H1 (cell line): ENCODE data around the gene DLGAP3. TPM values are rescaled to one million over a fixed set of nuclear protein-coding genes. Genes with fewer than 3 reads are reported as not detected.

ENCODE experiments used
- CTCF ChIA-PET: fragments of 300-600 bp; sonication (Branson Sonifier 250); formaldehyde crosslinking; loops from one replicate; lab custom pipeline; 2021; ENCODE audit not compliant: partially characterized antibody; lab: Charles Lee
- POLR2A ChIA-PET: fragments of 300-600 bp; sonication (Branson Sonifier 250); formaldehyde crosslinking; loops from one replicate; lab custom pipeline; 2021; ENCODE audit warnings: inconsistent platforms; ENCODE audit not compliant: partially characterized antibody; lab: Charles Lee
- DNase-seq, 2 experiments: peaks; one replicate each; pipeline versions ENCODE4 v3.0.0 to v3.0.0-alpha.2; 2010 to 2022; ENCODE audit warnings: low spot score in 2 of 2, low read depth in 1 of 2, mixed read lengths in 1 of 2
- FAIRE-seq: peaks from 2 replicates; lab custom pipeline; 2011; peaks lifted over from hg19 to GRCh38; lab: Jason Lieb, UNC
- H2AFZ ChIP-seq: 2 replicates; pipeline ENCODE4 v1.8.1; 2012; ENCODE audit warnings: low read length, inconsistent platforms
- H2AK5ac ChIP-seq: 2 replicates; pipeline ENCODE4 v1.6.1; 2013; ENCODE audit warnings: low read depth, low read length
- H2BK120ac ChIP-seq: replicated peaks from 2 replicates; pipeline ENCODE3; 2013; ENCODE audit warnings: low read depth, low read length, inconsistent platforms
- H2BK12ac ChIP-seq: 2 replicates; pipeline ENCODE4 v1.6.1; 2013; ENCODE audit warnings: low read depth, low read length
- H2BK15ac ChIP-seq: 2 replicates; pipeline ENCODE4 v1.6.1; 2013; ENCODE audit warnings: low read length
- H2BK20ac ChIP-seq: 2 replicates; pipeline ENCODE4 v1.6.1; 2013; ENCODE audit warnings: low read length
- H2BK5ac ChIP-seq: 2 replicates; pipeline ENCODE4 v1.6.1; 2013; ENCODE audit warnings: low read depth, low read length
- H3K14ac ChIP-seq: 2 replicates; pipeline ENCODE4 v1.6.1; 2013; ENCODE audit warnings: inconsistent platforms; ENCODE audit not compliant: insufficient read length
- H3K18ac ChIP-seq: 2 replicates; pipeline ENCODE4 v1.6.1; 2013; ENCODE audit warnings: low read length; ENCODE audit errors: extremely low read depth
- H3K23ac ChIP-seq: 2 replicates; pipeline ENCODE4 v1.6.1; 2013; ENCODE audit warnings: inconsistent platforms; ENCODE audit not compliant: insufficient read length
- H3K23me2 ChIP-seq: 2 replicates; pipeline ENCODE4 v1.6.1; 2013; ENCODE audit warnings: low read depth, low read length
- H3K27ac ChIP-seq: 2 replicates; pipeline ENCODE4 v1.6.1; 2011; ENCODE audit warnings: low read depth, low read length, inconsistent platforms
- H3K27me3 ChIP-seq, 4 experiments: replicated peaks in 1 of 4; 1 replicate in 1 of 4; 2 replicates in 3 of 4; pipeline versions ENCODE4 v1.6.1 to v1.8.1; 2011 to 2013; ENCODE audit warnings: low read length in 3 of 4, mild to moderate bottlenecking in 3 of 4, inconsistent platforms in 2 of 4, mixed read lengths in 2 of 4, moderate library complexity in 1 of 4; ENCODE audit not compliant: control insufficient read depth in 3 of 4, insufficient read depth in 3 of 4; ENCODE audit errors: extremely low read depth in 1 of 4
- H3K36me3 ChIP-seq, 4 experiments: 2 replicates each; pipeline versions ENCODE4 v1.6.1 to v1.8.1; 2011 to 2013; ENCODE audit warnings: mild to moderate bottlenecking in 4 of 4, low read length in 3 of 4, moderate library complexity in 2 of 4, control low read depth in 1 of 4, inconsistent platforms in 1 of 4; ENCODE audit not compliant: insufficient read depth in 4 of 4, control insufficient read depth in 2 of 4
- H3K4ac ChIP-seq: replicated peaks from 2 replicates; pipeline ENCODE3; 2013; ENCODE audit warnings: low read length, low read depth, mixed read lengths, inconsistent platforms; ENCODE audit not compliant: insufficient read length
- H3K4me1 ChIP-seq, 4 experiments: replicated peaks in 1 of 4; 1 replicate in 1 of 4; 2 replicates in 3 of 4; pipeline versions ENCODE4 v1.6.1 to v1.8.1; 2011 to 2013; ENCODE audit warnings: low read length in 3 of 4, inconsistent platforms in 2 of 4, mixed read lengths in 1 of 4; ENCODE audit not compliant: insufficient read depth in 4 of 4, control insufficient read depth in 3 of 4
- H3K4me2 ChIP-seq, 2 experiments: 2 replicates each; pipeline versions ENCODE4 v1.6.1 to v1.8.1; 2011 to 2013; ENCODE audit warnings: low read depth in 2 of 2, low read length in 2 of 2, control low read depth in 1 of 2, inconsistent platforms in 1 of 2, mild to moderate bottlenecking in 1 of 2; ENCODE audit not compliant: insufficient read depth in 1 of 2
- H3K4me3 ChIP-seq, 4 experiments: fragments of 200-600, 300-600 bp in 1 of 4; sonication (generic), shearing (Covaris generic), sonication (Bioruptor Twin) in 1 of 4; 2 replicates each; pipeline versions ENCODE4 v1.5.1 to v1.8.1; 2011 to 2016; ENCODE audit warnings: low read length in 4 of 4, low read depth in 3 of 4, control low read depth in 2 of 4, inconsistent platforms in 2 of 4, mild to moderate bottlenecking in 2 of 4, mixed read lengths in 1 of 4, moderate library complexity in 1 of 4; ENCODE audit not compliant: insufficient read depth in 2 of 4; ENCODE audit errors: extremely low read depth in 1 of 4
- H3K56ac ChIP-seq: replicated peaks from 2 replicates; pipeline ENCODE3; 2013; ENCODE audit warnings: low read depth, mild to moderate bottlenecking, mixed read lengths, low read length, inconsistent platforms; ENCODE audit not compliant: insufficient read length
- H3K79me1 ChIP-seq: 2 replicates; pipeline ENCODE4 v1.6.1; 2013; ENCODE audit warnings: low read depth, low read length, control low read depth
- H3K79me2 ChIP-seq, 2 experiments: 2 replicates each; pipeline versions ENCODE4 v1.6.1 to v1.8.1; 2012 to 2013; ENCODE audit warnings: low read length in 2 of 2, mild to moderate bottlenecking in 2 of 2, inconsistent platforms in 1 of 2; ENCODE audit not compliant: insufficient read depth in 2 of 2, control insufficient read depth in 1 of 2
- H3K9ac ChIP-seq, 4 experiments: replicated peaks in 1 of 4; 1 replicate in 1 of 4; 2 replicates in 3 of 4; pipeline versions ENCODE4 v1.6.1 to v1.8.1; 2011 to 2013; ENCODE audit warnings: low read depth in 3 of 4, low read length in 3 of 4, control low read depth in 2 of 4, mild to moderate bottlenecking in 2 of 4, moderate library complexity in 2 of 4, inconsistent platforms in 1 of 4; ENCODE audit errors: extremely low read depth in 1 of 4
- H3K9me3 ChIP-seq, 2 experiments: 2 replicates each; pipeline versions ENCODE4 v1.6.1 to v1.8.1; 2012 to 2013; ENCODE audit warnings: mild to moderate bottlenecking in 2 of 2, moderate library complexity in 2 of 2, control low read depth in 1 of 2, inconsistent platforms in 1 of 2, low read depth in 1 of 2, low read length in 1 of 2, mixed read lengths in 1 of 2; ENCODE audit not compliant: insufficient read depth in 2 of 2
- H4K20me1 ChIP-seq, 2 experiments: replicated peaks in 1 of 2; 2 replicates each; pipeline versions ENCODE3 to v1.8.1; 2011 to 2013; ENCODE audit warnings: inconsistent platforms in 2 of 2, low read length in 2 of 2, mild to moderate bottlenecking in 1 of 2; ENCODE audit not compliant: insufficient read depth in 2 of 2, control insufficient read depth in 1 of 2
- H4K5ac ChIP-seq: 2 replicates; pipeline ENCODE4 v1.6.1; 2013; ENCODE audit warnings: low read length, low read depth, mixed read lengths, inconsistent platforms; ENCODE audit not compliant: insufficient read length
- H4K8ac ChIP-seq: 2 replicates; pipeline ENCODE4 v1.8.0; 2013; ENCODE audit warnings: mild to moderate bottlenecking, moderate library complexity, low read length, inconsistent platforms; ENCODE audit not compliant: insufficient read depth; ENCODE audit errors: extremely low read depth
- H4K91ac ChIP-seq: replicated peaks from 2 replicates; pipeline ENCODE3; 2013; ENCODE audit warnings: low read length, mixed read lengths, inconsistent platforms; ENCODE audit not compliant: insufficient read length
- WGBS, 2 experiments: shearing (Covaris generic) in 1 of 2; methylation state at CpG; one replicate each; pipeline versions ENCODE4 v1.1.6 to v1.1.7; 2013 to 2015; ENCODE audit warnings: low lambda C conversion rate in 2 of 2, mixed read lengths in 2 of 2, inconsistent platforms in 1 of 2, low coverage in 1 of 2, missing lambda C conversion rate in 1 of 2; ENCODE audit not compliant: insufficient replicate concordance in 2 of 2, insufficient coverage in 1 of 2, insufficient read length in 1 of 2; ENCODE audit errors: extremely low coverage in 1 of 2, missing lambda C conversion rate in 1 of 2; 5-methylcytosine and 5-hydroxymethylcytosine counted together
- polyA plus RNA-seq, 7 experiments: library from polyadenylated mRNA; depleted of rRNA in 3 of 7; stranded (reverse) in 5 of 7; unstranded in 2 of 7; fragments of >200 nt in 5 of 7; fragments of 200-250 nt in 2 of 7; gene quantifications; 1 replicate in 5 of 7; 2 replicates in 1 of 7; 4 replicates in 1 of 7; pipeline versions ENCODE4 v1.2.1 to v1.2.3, GENCODE V29; 2011 to 2013; ENCODE audit warnings: missing spikeins in 2 of 7, mixed read lengths in 2 of 7
- total RNA-seq: library from RNA; stranded (reverse); fragmentation: NEBNext Ultra II Directional; extraction: Animal tissue kit (Norgen Biotek cat#: 25700); gene quantifications from 2 replicates; pipeline ENCODE4 v1.2.1, GENCODE V29; 2021

Gene DLGAP3
- total and polyA plus RNA-seq, 2 of the 8 experiments (the other 6 are each of a cell fraction or from before 2014, with no cell fraction given) = 3.8 to 13.2 TPM

GRCh38 chr1:34869760-34870159 lies 59.7 kb downstream of the DLGAP3 start:
- no peaks in the 10 kb centered on the region for H3K9me3 ChIP-seq
- no peaks in the 10 kb centered on the region for H3K36me3 ChIP-seq
- H2BK120ac ChIP-seq = no peak overlapping the region
- H4K5ac ChIP-seq = no peak overlapping the region
- H3K4me3 ChIP-seq = no peak overlapping the region
- no peaks in the 10 kb centered on the region for H3K79me2 ChIP-seq
- H3K27ac ChIP-seq = no peak overlapping the region
- no peak overlapping the region for H3K4ac ChIP-seq
- no peak overlapping the region for H3K14ac ChIP-seq
- no peak overlapping the region for H3K23ac ChIP-seq
- peaks cover 0 to 7% (median 3%) of the 10 kb centered on the region in 4 experiments; a peak in 4 of 7 replicates for H3K4me1 ChIP-seq
- peaks cover 7% of the 10 kb centered on the region; the same call in 1 of the 2 replicates for H3K23me2 ChIP-seq
- H3K27me3 ChIP-seq = peaks cover 0 to 11% (median 2%) of the 10 kb centered on the region in 4 experiments; a peak in 2 of 7 replicates
- no peak overlapping the region for H4K8ac ChIP-seq
- no peak overlapping the region for H2BK20ac ChIP-seq
- H2BK15ac ChIP-seq = no peak overlapping the region
- FAIRE-seq = no peak
- H3K56ac ChIP-seq = no peak overlapping the region
- no peaks in the 10 kb centered on the region; the same call in 1 of the 2 replicates for H3K79me1 ChIP-seq
- H2BK5ac ChIP-seq = no peak overlapping the region
- no peak overlapping the region for H3K9ac ChIP-seq
- H4K91ac ChIP-seq = no peak overlapping the region
- ChIA-PET POLR2A (interaction anchor here (1.2 kb wide), 1 partner anchor 10 kb away, joined by 3 read pairs; the partner anchor contains the start of gene SMIM12), CTCF (interaction anchor here (0.8 to 9.6 kb wide), 11 partner anchors 10 to 243 kb away, joined by 3 to 103 read pairs (median 4); partner anchors contain the start of genes GJB3, SMIM12 and TMEM35B)
- no peak overlapping the region for H2AFZ ChIP-seq
- no peak overlapping the region for H2AK5ac ChIP-seq
- peaks cover 0 to 3% of the 10 kb centered on the region in 2 experiments for H4K20me1 ChIP-seq
- DNase-seq = no peak
- 90% methylated on average over 4 of the region's 4 CpGs; no CpG with 5 or more reads in 1 of the 2 experiments for WGBS, 2 experiments
- H3K4me2 ChIP-seq = no peak overlapping the region
- no peak overlapping the region for H3K18ac ChIP-seq
- no peak overlapping the region for H2BK12ac ChIP-seq
